ENCODE results near the gene RIMOC1.

DNA sequence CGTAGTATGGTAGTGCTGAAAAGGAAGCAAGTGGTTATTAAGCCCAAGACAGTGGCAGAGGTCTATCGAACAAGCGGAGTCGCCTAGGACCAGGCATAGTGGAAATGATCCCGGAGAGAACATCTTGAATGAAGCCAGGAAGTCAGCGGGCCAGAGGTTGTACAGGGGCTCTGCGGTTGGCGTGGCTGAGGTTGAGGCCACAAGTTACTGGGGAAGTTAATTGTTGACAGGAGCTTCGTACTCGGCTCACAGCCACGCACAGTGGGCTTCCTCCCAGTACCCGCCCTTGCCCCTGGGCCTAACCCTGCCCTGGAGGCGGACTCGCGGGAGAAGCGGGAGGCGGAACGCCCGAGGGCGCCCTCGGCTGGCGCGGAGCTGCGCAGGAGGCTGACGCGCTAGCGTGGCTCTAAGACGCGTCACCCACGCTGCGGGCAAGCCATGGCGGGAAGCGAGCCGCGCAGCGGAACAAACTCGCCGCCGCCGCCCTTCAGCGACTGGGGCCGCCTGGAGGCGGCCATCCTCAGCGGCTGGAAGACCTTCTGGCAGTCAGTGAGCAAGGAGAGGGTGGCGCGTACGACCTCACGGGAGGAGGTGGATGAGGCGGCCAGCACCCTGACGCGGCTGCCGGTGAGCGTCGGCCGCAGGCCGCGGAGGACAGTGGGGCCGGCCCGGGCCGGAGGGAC lies 20.9 kb downstream of the RIMOC1 start, which contains the start of gene FBXO4:
- TF ChIP-seq, protein P1, sequence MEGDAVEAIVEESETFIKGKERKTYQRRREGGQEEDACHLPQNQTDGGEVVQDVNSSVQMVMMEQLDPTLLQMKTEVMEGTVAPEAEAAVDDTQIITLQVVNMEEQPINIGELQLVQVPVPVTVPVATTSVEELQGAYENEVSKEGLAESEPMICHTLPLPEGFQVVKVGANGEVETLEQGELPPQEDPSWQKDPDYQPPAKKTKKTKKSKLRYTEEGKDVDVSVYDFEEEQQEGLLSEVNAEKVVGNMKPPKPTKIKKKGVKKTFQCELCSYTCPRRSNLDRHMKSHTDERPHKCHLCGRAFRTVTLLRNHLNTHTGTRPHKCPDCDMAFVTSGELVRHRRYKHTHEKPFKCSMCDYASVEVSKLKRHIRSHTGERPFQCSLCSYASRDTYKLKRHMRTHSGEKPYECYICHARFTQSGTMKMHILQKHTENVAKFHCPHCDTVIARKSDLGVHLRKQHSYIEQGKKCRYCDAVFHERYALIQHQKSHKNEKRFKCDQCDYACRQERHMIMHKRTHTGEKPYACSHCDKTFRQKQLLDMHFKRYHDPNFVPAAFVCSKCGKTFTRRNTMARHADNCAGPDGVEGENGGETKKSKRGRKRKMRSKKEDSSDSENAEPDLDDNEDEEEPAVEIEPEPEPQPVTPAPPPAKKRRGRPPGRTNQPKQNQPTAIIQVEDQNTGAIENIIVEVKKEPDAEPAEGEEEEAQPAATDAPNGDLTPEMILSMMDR (IDR thresholded peaks at IDR 0.05 in 8 of 11, conservative IDR thresholded peaks at IDR 0.05 in 3 of 11) = peak in 10 of 11 experiments; percentile 14 to 70 (median 56)
- TF ChIP-seq POLR2A (IDR thresholded peaks at IDR 0.05) (peak in 2 of 3 donors; percentile 71 to 76), POLR2AphosphoS5 (IDR thresholded peaks at IDR 0.05) (peak; percentile 94 to 97 (median 97))

All from spleen (tissue), 7 donors.